Activated CD8-positive, alpha-beta T cell treated with anti-CD3 and anti-CD28 coated beads for 36 hours (primary cell): Measurements from ENCODE around the gene CLCN1. TPM values are rescaled to one million over a fixed set of nuclear protein-coding genes. Genes with fewer than 3 reads are reported as not detected.

Experiments
- ATAC-seq: fragments of 200-7000 bp; cut with Tn5 transposase; one replicate; pipeline ENCODE4 v1.10.0; 2021; ENCODE audit warnings: mild to moderate bottlenecking, moderate library complexity
- CTCF ChIA-PET: fragments of 350-600 bp; sonication (Branson Sonifier 250); formaldehyde crosslinking; loops from one replicate; lab custom pipeline; 2021; ENCODE audit warnings: antibody characterized with exemption; lab: Charles Lee
- POLR2A ChIA-PET: fragments of 350-600 bp; sonication (Branson Sonifier 250); formaldehyde crosslinking; loops from one replicate; lab custom pipeline; 2021; ENCODE audit warnings: antibody characterized with exemption; lab: Charles Lee
- DNase-seq: peaks from one replicate; pipeline ENCODE4 v3.0.0-alpha.2; 2020
- H3K27ac Mint-ChIP-seq: one replicate; pipeline ENCODE4 v1.8.0; 2021; ENCODE audit warnings: mild to moderate bottlenecking, mixed read lengths
- H3K27me3 Mint-ChIP-seq: one replicate; pipeline ENCODE4 v1.8.0; 2021; ENCODE audit warnings: mixed read lengths
- H3K36me3 Mint-ChIP-seq: one replicate; pipeline ENCODE4 v1.8.0; 2021; ENCODE audit warnings: low read depth, mixed read lengths
- H3K4me1 Mint-ChIP-seq: one replicate; pipeline ENCODE4 v1.8.0; 2021; ENCODE audit warnings: low read depth, mixed read lengths
- H3K4me3 Mint-ChIP-seq: one replicate; pipeline ENCODE4 v1.8.0; 2021; ENCODE audit warnings: mild to moderate bottlenecking, moderate library complexity, mixed read lengths
- H3K9me3 Mint-ChIP-seq: one replicate; pipeline ENCODE4 v1.8.0; 2021; ENCODE audit warnings: mixed read lengths
- CTCF ChIP-seq: fragments of 200-600 bp; IDR thresholded peaks from one replicate; pipeline ENCODE4 v1.8.0; 2022; ENCODE audit warnings: antibody characterized with exemption, mild to moderate bottlenecking
- intact Hi-C: fragments of 100-400 bp; cut with micrococcal nuclease; formaldehyde crosslinking; loops from one replicate; pipeline ENCODE4 v1.10.0; 2022
- total RNA-seq, 2 experiments: library from RNA; stranded (reverse); gene quantifications; one replicate each; pipeline ENCODE4 v1.2.3, GENCODE V29; 2021

CLCN1 gene
- total RNA-seq, 2 experiments from 2014 or later, result 0.09 TPM; not detected in 1

GRCh38 chr7:143376396-143376795, 60.5 kb downstream of the CLCN1 start:
- POLR2A ChIA-PET, result interaction anchor here (0.7 to 1.7 kb wide), 4 partner anchors 8 to 1638 kb away, joined by 3 to 6 read pairs (median 4); partner anchors contain the start of genes GSTK1 and SSBP1
- Mint-ChIP-seq H3K27ac (peak overlapping the region; percentile 93), H3K9me3 (no peaks in the 10 kb centered on the region), H3K27me3 (no peaks in the 10 kb centered on the region), H3K36me3 (no peaks in the 10 kb centered on the region), H3K4me1 (peaks cover 67% of the 10 kb centered on the region), H3K4me3 (no peak overlapping the region)
- no peak for ATAC-seq
- CTCF ChIA-PET, result interaction anchor here (1.3 to 4.2 kb wide), 3 partner anchors 11 to 136 kb away, joined by 5 to 20 read pairs (median 9); no protein-coding TSS in a partner anchor
- DNase-seq, result no peak
- TF ChIP-seq CTCF, result no peak
- intact Hi-C loops, result loop anchor here (5.0 kb wide), 1 partner anchor 41 kb away; no protein-coding TSS in a partner anchor

GRCh38 chr7:143379611-143380259, 63.8 kb downstream of the CLCN1 start:
- CTCF ChIA-PET, result interaction anchor here (0.7 to 3.0 kb wide), 30 partner anchors 8 to 142 kb away, joined by 3 to 47 read pairs (median 6); partner anchors contain the start of genes CASP2 and EPHA1
- H3K27ac Mint-ChIP-seq, result peak overlapping the region; percentile 88
- peak overlapping the region; percentile 85 for H3K4me3 Mint-ChIP-seq
- ATAC-seq (no peak), DNase-seq (no peak)
- POLR2A ChIA-PET, result interaction anchor here (0.6 to 1.7 kb wide), 14 partner anchors 10 to 140 kb away, joined by 3 to 6 read pairs (median 4); partner anchors contain the start of gene GSTK1
- intact Hi-C loops, result loop anchor here (5.0 kb wide), 1 partner anchor 38 kb away; no protein-coding TSS in a partner anchor
- no peaks in the 10 kb centered on the region for H3K9me3 Mint-ChIP-seq
- TF ChIP-seq CTCF, result no peak
- no peaks in the 10 kb centered on the region for H3K36me3 Mint-ChIP-seq
- no peaks in the 10 kb centered on the region for H3K27me3 Mint-ChIP-seq
- H3K4me1 Mint-ChIP-seq, result peaks cover 41% of the 10 kb centered on the region

- intact Hi-C loops, result no loop called here
- peak; percentile 90 for TF ChIP-seq CTCF
- DNase-seq (peak; percentile 94), ATAC-seq (peak; percentile 45)
- ChIA-PET CTCF (interaction anchor here (0.7 to 3.0 kb wide), 29 partner anchors 8 to 142 kb away, joined by 3 to 47 read pairs (median 6); partner anchors contain the start of genes CASP2 and EPHA1), POLR2A (interaction anchor here (0.6 to 1.7 kb wide), 14 partner anchors 11 to 140 kb away, joined by 3 to 6 read pairs (median 4); partner anchors contain the start of gene GSTK1)
- Mint-ChIP-seq H3K4me1 (peaks cover 36% of the 10 kb centered on the region), H3K27ac (peak overlapping the region; percentile 88), H3K9me3 (no peaks in the 10 kb centered on the region), H3K4me3 (peak overlapping the region; percentile 85), H3K36me3 (no peaks in the 10 kb centered on the region), H3K27me3 (no peaks in the 10 kb centered on the region)
Observed at GRCh38 chr7:143380260-143380645, 64.3 kb downstream of the CLCN1 start.

GRCh38 chr7:143380646-143381426, 64.9 kb downstream of the CLCN1 start, which contains the start of gene ZYX:
Gene ZYX (plus strand): TSS chr7:143381345. CDS start chr7:143381572, 227 bp downstream.
- no peaks in the 10 kb centered on the region for H3K9me3 Mint-ChIP-seq
- ATAC-seq, result peak; percentile 80

More at GRCh38 chr7:143380646-143381426, 64.9 kb downstream of the CLCN1 start, which contains the start of gene ZYX:
- Mint-ChIP-seq H3K36me3 (no peaks in the 10 kb centered on the region), H3K4me1 (peaks cover 30% of the 10 kb centered on the region), H3K4me3 (peak within 1 kb of the TSS; percentile 85), H3K27ac (peak within 1 kb of the TSS; percentile 88), H3K27me3 (no peaks in the 10 kb centered on the region)
- no peak for TF ChIP-seq CTCF
- intact Hi-C loops, result no loop called here
- CTCF ChIA-PET, result interaction anchor here (0.8 to 3.0 kb wide), 20 partner anchors 8 to 143 kb away, joined by 3 to 47 read pairs (median 6); partner anchors contain the start of genes CASP2 and EPHA1
- POLR2A ChIA-PET, result interaction anchor here (0.7 to 1.7 kb wide), 12 partner anchors 11 to 118 kb away, joined by 3 to 6 read pairs (median 4); partner anchors contain the start of gene GSTK1
- DNase-seq, result peak; percentile 94
